Pancreas (tissue), 10 donors: ENCODE results near the gene ZNF280D. TPM values are rescaled to one million over a fixed set of nuclear protein-coding genes. Genes with fewer than 3 reads are reported as not detected.

Experiments
- ATAC-seq, 4 donors: fragments of 200-7000 bp; cut with Tn5 transposase; one replicate each; pipeline versions ENCODE4 v1.8.0 to v1.9.1; 2020; ENCODE audit warnings: mild to moderate bottlenecking in 4 of 4, moderate library complexity in 4 of 4
- DNase-seq, 6 donors: peaks; one replicate each; pipeline ENCODE4 v3.0.0-alpha.2; 2020
- FAIRE-seq: peaks from 2 replicates; lab custom pipeline; 2012; peaks lifted over from hg19 to GRCh38; lab: Jason Lieb, UNC
- H3K27ac ChIP-seq, 4 donors: fragments of 200-600 bp; sonication (generic); 1 replicate in 3 of 4; 2 replicates in 1 of 4; pipeline versions ENCODE4 v1.5.0 to v1.8.0; 2020
- H3K27me3 ChIP-seq, 4 donors: fragments of 200-600 bp; one replicate each; pipeline ENCODE4 v1.8.0; 2021
- H3K36me3 ChIP-seq, 3 donors: fragments of 200-600 bp; sonication (generic) in 1 of 3; one replicate each; pipeline versions ENCODE4 v1.5.0 to v1.8.0; 2020 to 2021
- H3K4me1 ChIP-seq, 3 donors: fragments of 200-600 bp; one replicate each; pipeline ENCODE4 v1.8.0; 2021
- H3K4me3 ChIP-seq, 4 donors: fragments of 200-600 bp; sonication (generic) in 2 of 4; one replicate each; pipeline versions ENCODE4 v1.5.0 to v1.8.0; 2020 to 2021
- H3K9me3 ChIP-seq, 4 donors: fragments of 200-600 bp; one replicate each; pipeline ENCODE4 v1.8.0; 2021
- CTCF ChIP-seq, 4 donors: fragments of 200-600 bp; sonication (generic) in 3 of 4; IDR thresholded peaks; one replicate each; pipeline versions ENCODE4 v1.5.0 to v1.8.0; 2021; ENCODE audit warnings: antibody characterized with exemption in 4 of 4
- WGBS, 2 donors: extraction: QIAGEN DNeasy Blood & Tissue Kit; methylation state at CpG; one replicate each; pipeline ENCODE4 v1.1.7; 2013; 5-methylcytosine and 5-hydroxymethylcytosine counted together
- intact Hi-C, 3 donors: fragments of 100-400 bp; cut with DNase I; formaldehyde crosslinking; loops; one replicate each; pipeline versions ENCODE4 v1.11.1 to v1.14.2; 2022
- polyA plus RNA-seq, 2 donors: library from polyadenylated mRNA; stranded (reverse); fragments of 200-250 nt; gene quantifications; one replicate each; pipeline ENCODE4 v1.2.3, GENCODE V29; 2013
- total RNA-seq, 6 donors: library from RNA; stranded (reverse); fragmentation: NEBNext Ultra II Directional in 4 of 6; extraction: Animal tissue kit (Norgen Biotek cat#: 25700) in 4 of 6; gene quantifications; one replicate each; pipeline versions ENCODE4 v1.2.1 to v1.2.4, GENCODE V29; 2021 to 2023
- donor health status: healthy with polysubstance abuse.
- donor health status: DM: no; HTN: no; CAD: no; lungs with moderate emphysema.
- donor health status: DM: no; HTN: no; CAD: no.
- donor health status: control.
- donor health status: control.
- donor health status: Bipolar disorder and iron deficiency.
- donor health status: DM: yes; HTN: yes; CAD: no.
- donor health status: DM: no; HTN: no; CAD: no.
- donor health status: DM: no; HTN: no; CAD: no.
- donor health status: DM: yes; HTN: yes; CAD: no.

The ZNF280D gene
- total and polyA plus RNA-seq, 8 donors = 13.9 to 31.6 (median 23.1) TPM

GRCh38 chr15:56699743-56700142 is 33.6 kb downstream of the ZNF280D start:
- Histone ChIP-seq H3K4me1 (no peaks in the 10 kb centered on the region), H3K9me3 (no peaks in the 10 kb centered on the region), H3K36me3 (peaks cover 0 to 21% (median 18%) of the 10 kb centered on the region in 3 donors), H3K27ac (no peak overlapping the region), H3K27me3 (no peaks in the 10 kb centered on the region), H3K4me3 (no peak overlapping the region)
- DNase-seq (no peak), ATAC-seq (no peak), FAIRE-seq (no peak)
- 97 to 100% methylated on average over 1 of the region's 1 CpG for WGBS, 2 donors
- intact Hi-C loops = no loop called here
- TF ChIP-seq CTCF (IDR thresholded peaks at IDR 0.05) = no peak

GRCh38 chr15:56698270-56698669 is 35.0 kb downstream of the ZNF280D start:
- no peak overlapping the region for H3K4me3 ChIP-seq
- no peak overlapping the region for H3K27ac ChIP-seq
- intact Hi-C loops = no loop called here
- WGBS, 2 donors = 96 to 97% methylated on average over 2 of the region's 2 CpGs
- no peak for TF ChIP-seq CTCF (IDR thresholded peaks at IDR 0.05)
- no peaks in the 10 kb centered on the region for H3K27me3 ChIP-seq
- FAIRE-seq (no peak), ATAC-seq (no peak), DNase-seq (no peak)
- H3K4me1 ChIP-seq = no peaks in the 10 kb centered on the region
- no peaks in the 10 kb centered on the region for H3K9me3 ChIP-seq
- H3K36me3 ChIP-seq = peaks cover 0 to 21% (median 18%) of the 10 kb centered on the region in 3 donors

GRCh38 chr15:56693761-56694160 is 39.5 kb downstream of the ZNF280D start:
- TF ChIP-seq CTCF (IDR thresholded peaks at IDR 0.05) = no peak

DNA sequence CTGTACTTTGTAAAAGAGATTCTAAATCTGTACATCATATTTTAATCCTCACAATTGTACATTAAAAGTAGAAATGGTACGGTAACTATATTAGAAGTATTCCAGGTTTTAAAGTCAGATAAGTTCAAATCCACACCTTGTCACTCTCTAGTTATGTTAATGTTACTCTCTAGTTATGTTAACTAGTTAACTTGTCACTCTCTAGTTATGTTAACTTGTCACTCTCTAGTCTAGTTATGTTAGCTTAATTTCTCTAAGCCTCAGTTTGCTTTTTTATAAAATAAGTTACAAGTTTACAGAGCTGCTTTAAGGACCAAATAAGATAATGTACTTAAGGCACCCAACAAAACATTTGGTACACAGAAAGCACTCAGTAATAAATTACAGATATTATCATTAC is 42.6 kb downstream of the ZNF280D start:
- Histone ChIP-seq H3K27ac (no peak overlapping the region), H3K9me3 (no peaks in the 10 kb centered on the region), H3K4me1 (no peaks in the 10 kb centered on the region), H3K36me3 (peaks cover 0 to 8% (median 0%) of the 10 kb centered on the region in 3 donors), H3K27me3 (no peaks in the 10 kb centered on the region), H3K4me3 (no peak overlapping the region)
- intact Hi-C loops = no loop called here
- no peak for FAIRE-seq
- no peak for DNase-seq
- no peak for TF ChIP-seq CTCF (IDR thresholded peaks at IDR 0.05)
- no peak for ATAC-seq
- 97 to 100% methylated on average over 1 of the region's 1 CpG for WGBS, 2 donors

More at GRCh38 chr15:56693761-56694160, 39.5 kb downstream of the ZNF280D start:
- Histone ChIP-seq H3K27ac (no peak overlapping the region), H3K4me3 (no peak overlapping the region), H3K27me3 (no peaks in the 10 kb centered on the region), H3K36me3 (peaks cover 0 to 5% (median 4%) of the 10 kb centered on the region in 3 donors), H3K9me3 (no peaks in the 10 kb centered on the region), H3K4me1 (no peaks in the 10 kb centered on the region)
- DNase-seq (no peak), FAIRE-seq (no peak), ATAC-seq (no peak)
- WGBS, 2 donors = 70 to 72% methylated on average over 3 of the region's 3 CpGs
- intact Hi-C loops = no loop called here

DNA sequence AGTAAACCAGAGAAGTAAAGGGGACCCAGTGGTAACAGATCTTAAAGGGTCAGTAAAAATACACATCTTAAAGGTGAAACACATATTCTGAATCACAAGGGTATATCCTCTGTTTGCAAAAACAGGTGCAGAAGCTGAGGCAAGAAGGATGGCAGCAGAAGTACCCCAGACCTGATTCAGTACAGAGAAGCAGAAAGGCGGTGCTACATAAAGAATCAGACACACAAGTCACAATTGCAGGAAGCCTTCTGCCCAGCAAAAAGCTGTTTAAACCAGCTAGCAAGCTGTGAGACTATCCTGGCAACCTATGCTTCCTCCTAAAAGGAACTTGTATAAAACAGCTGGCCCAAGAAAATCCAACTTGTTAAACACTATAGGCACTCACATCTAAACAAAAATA is 49.4 kb downstream of the ZNF280D start:
- Histone ChIP-seq H3K27me3 (no peaks in the 10 kb centered on the region), H3K36me3 (peaks cover 0 to 8% (median 0%) of the 10 kb centered on the region in 3 donors), H3K9me3 (no peaks in the 10 kb centered on the region), H3K4me3 (no peak overlapping the region), H3K27ac (no peak overlapping the region), H3K4me1 (no peaks in the 10 kb centered on the region)
- ATAC-seq (no peak), DNase-seq (no peak), FAIRE-seq (no peak)
- no peak for TF ChIP-seq CTCF (IDR thresholded peaks at IDR 0.05)
- intact Hi-C loops = no loop called here
- 95% methylated on average over 1 of the region's 1 CpG for WGBS, 2 donors
